Measurements from ENCODE around the gene NTM. TPM values are rescaled to one million over a fixed set of nuclear protein-coding genes. Genes with fewer than 3 reads are reported as not detected.

The NTM gene
- total and polyA plus RNA-seq, 2 of the 8 experiments (the other 6 are each of a cell fraction or from before 2014, with no cell fraction given): 13.4 to 20.0 TPM

GRCh38 chr11:132234878-132235277 lies 864.5 kb downstream of the NTM start (continued):
- no peak for TF ChIP-seq CHD7 (IDR thresholded peaks at IDR 0.05; ENCODE audit: insufficient replicate concordance, low read length)
